HG03460 (cell line): Measurements from ENCODE around the gene HERC3.

Source experiments
- ATAC-seq: cut with Tn5 transposase; IDR thresholded peaks from one replicate; pipeline ENCODE4 v1.9.1; 2021; ENCODE audit not compliant: unreplicated experiment

Gene HERC3

GRCh38 chr4:88744609-88745008 lies 152.3 kb downstream of the HERC3 start:
- no peak for ATAC-seq

DNA sequence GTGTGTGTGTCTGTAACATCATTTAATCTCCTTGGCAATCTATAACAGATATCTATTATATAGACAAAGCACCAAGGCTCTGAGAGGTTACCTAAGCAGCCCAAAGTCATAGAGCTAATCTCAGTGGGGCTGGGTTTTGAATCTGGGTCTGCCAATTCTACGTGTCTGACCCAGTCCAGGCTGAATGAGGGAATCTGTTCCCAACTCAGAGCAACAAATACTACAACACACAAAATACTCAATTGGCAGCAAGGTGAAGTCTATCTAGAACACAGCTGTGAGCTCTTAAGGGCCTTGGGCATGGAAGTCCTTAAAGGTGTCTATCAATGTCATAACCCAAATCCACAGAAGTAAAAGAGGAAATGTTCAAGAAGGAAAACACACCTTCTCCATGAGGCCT lies 152.9 kb downstream of the HERC3 start:
- ATAC-seq = no peak

DNA sequence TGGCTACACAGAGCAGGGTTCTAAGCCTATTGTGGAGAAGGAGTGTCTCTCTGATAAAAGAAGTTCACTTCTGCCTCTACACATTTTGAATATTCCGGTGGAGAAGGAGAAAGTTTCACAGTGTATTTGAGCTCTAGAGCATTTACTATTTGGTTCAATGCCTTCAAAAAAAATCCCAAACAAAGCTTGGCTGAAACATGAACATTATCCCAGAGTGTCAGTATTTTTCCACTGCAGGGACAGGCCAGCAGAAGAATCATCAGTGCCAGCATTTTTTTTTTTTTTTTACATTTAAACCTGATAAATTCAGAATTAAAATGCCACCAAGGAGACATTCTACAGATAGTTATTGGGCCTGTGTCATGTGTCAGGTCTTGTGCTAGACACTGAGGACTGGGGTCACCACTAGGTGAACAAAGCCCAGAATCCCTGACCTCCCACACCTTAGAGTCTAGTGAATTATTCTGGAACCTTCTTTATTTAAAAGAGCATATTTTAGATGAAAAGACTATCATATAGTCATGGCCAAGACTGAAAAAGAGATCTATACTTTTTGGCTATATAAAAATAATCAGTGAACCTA lies 153.4 kb downstream of the HERC3 start:
- ATAC-seq = no peak

DNA sequence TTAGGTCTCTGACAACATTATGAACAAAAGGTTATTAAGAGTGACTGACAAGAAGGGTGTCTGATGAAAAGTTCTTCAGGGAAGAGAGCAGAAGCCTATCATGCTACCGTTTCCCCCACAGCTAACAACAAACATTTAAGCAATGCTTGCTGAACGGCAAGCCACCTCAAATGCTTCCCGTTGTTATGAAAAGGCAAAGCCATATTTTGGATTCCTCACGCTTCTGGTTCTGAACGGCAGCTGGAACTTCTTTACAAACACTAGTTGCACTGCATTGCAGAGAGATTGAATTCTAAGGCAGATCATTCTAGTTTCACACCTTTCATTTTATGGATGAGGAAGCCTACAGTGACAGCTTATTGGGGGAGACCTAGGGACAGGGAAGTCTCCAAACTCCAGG lies 153.9 kb downstream of the HERC3 start:
- no peak for ATAC-seq

GRCh38 chr4:88747351-88747750 lies 155.1 kb downstream of the HERC3 start:
- no peak for ATAC-seq

DNA sequence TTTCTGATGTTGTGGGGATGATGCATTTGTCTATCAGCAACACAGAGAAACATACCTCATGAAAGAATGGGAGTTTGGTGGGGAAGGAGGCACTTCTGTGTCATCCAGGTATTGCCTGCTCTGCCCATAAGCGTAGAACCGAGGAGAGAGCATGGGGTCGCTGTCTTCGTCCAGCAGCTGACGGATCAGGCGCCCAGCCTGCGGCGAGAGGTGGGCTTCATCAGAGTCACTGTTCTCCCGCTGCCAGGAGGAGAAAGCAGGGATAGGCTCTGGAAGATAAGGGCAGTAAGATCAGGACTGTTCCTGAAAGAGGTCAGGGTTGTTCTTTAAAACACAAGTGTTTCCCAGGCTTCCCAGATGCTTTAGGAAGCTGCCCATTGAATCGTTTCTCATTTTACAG lies 158.1 kb downstream of the HERC3 start:
- no peak for ATAC-seq

- ATAC-seq = no peak
These were observed 159.2 kb downstream of the HERC3 start for GRCh38 chr4:88751258-88752075.

DNA sequence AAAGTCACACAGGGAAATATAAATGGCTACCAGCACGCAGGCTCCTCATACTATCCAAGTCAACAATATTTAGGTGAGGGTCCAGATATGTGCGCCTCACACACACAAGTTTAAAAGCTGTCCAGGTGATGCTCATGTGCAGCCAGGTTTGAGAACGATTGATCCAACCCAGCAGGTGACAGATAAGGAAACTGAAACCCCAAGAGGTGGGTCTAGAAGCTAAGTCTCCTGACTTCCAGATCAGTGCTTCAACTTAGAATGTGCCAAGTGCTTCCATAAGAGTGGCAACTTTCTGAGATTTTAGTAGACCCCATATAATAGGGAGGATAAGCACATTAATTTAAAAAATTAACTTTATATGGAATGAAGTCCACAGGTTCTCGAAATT lies 159.8 kb downstream of the HERC3 start:
- no peak for ATAC-seq

DNA sequence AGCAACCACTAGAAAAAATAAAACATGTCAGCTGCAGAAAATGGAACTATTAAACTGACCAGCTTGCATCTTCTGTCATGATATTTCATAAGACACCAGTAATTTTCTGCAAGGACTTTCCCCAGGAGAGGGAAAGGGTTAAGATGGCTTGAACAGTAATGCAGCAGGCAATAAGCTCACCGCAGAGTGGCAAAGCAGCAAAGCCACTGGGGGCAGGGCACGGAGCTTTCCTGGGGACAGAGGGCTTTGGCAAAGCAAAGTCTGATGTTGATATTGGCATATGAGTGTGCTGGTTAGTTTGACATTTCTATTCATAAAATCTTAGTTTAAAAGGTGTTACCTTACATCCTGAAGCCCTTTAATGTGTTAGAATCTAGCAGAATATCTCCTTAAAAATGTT lies 160.5 kb downstream of the HERC3 start:
- ATAC-seq = no peak

- no peak for ATAC-seq
These were observed 161.6 kb downstream of the HERC3 start for GRCh38 chr4:88753658-88754571.

- ATAC-seq = no peak
These were observed 162.5 kb downstream of the HERC3 start for GRCh38 chr4:88754796-88755195.

DNA sequence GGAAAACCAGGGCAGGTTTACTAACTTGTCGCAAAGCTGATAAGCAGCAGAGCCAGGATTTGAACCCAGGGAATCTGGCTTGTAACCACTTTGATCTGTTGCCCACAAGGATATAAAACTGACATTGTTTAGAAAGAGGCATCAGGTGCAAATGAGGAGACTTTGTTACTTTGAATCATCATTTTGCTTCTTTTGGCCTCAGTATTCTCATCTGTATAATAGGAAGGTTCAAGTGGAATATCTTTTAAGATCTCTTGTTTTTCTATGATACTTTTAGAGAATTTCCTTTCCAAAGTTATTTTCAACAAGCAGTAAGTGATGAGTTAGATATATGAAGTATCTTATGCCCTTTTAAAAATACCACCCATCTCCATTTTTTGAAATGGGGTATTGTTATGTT lies 163.2 kb downstream of the HERC3 start:
- no peak for ATAC-seq

- ATAC-seq = no peak
These were observed 163.9 kb downstream of the HERC3 start for GRCh38 chr4:88756149-88756548.

GRCh38 chr4:88757067-88757466 lies 164.8 kb downstream of the HERC3 start:
- no peak for ATAC-seq

DNA sequence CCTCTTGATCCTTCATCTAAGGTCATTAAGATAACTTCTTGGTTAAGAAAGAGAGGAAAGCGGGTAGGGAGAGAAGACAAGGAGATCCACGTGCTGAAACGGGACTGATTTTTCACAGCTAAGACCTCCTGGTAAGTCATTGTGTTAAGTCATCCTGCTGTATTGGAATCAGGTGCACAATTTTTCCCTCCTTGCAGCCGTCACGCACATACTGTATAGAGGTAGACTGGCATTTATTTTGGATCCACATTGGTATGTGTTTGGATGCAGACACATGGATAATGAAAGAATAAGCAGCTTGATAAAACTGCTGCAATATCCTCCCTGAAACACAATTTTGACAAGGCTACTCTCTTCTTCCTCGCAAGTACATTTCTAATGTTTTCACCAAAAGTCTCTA lies 165.5 kb downstream of the HERC3 start:
- no peak for ATAC-seq
